ENCODE data around the gene CYP2A7. TPM values are rescaled to one million over a fixed set of nuclear protein-coding genes. Genes with fewer than 3 reads are reported as not detected.
"Not testable (repeated sequence)": the region's sequence is repeated elsewhere in the genome, so short reads cannot be mapped to it uniquely, and the experiment has no call there.

Gene CYP2A7
- total RNA-seq, 1 experiment from 2014 or later: not detected

- DNase-seq (ENCODE audit: low spot score); in situ Hi-C loops (cut with HindIII; ENCODE audit: low sequenced_read_pairs): not testable (repeated sequence)
Measured at GRCh38 chr19:40901975-40902750, 20.1 kb upstream of the CYP2A7 start.

GRCh38 chr19:40900521-40900920 lies 18.5 kb upstream of the CYP2A7 start:
- in situ Hi-C loops (cut with HindIII; ENCODE audit: low sequenced_read_pairs); DNase-seq (ENCODE audit: low spot score): not testable (repeated sequence)

- in situ Hi-C loops (cut with HindIII; ENCODE audit: low sequenced_read_pairs); DNase-seq (ENCODE audit: low spot score): not testable (repeated sequence)
Measured at GRCh38 chr19:40899964-40900363, 17.9 kb upstream of the CYP2A7 start.

GRCh38 chr19:40896843-40897789 lies 15.1 kb upstream of the CYP2A7 start:
- in situ Hi-C loops (cut with HindIII; ENCODE audit: low sequenced_read_pairs); DNase-seq (ENCODE audit: low spot score): not testable (repeated sequence)

- in situ Hi-C loops (cut with HindIII; ENCODE audit: low sequenced_read_pairs): no loop called here
- no peak for DNase-seq (ENCODE audit: low spot score)
Measured at GRCh38 chr19:40896418-40896796, 14.4 kb upstream of the CYP2A7 start.

- in situ Hi-C loops (cut with HindIII; ENCODE audit: low sequenced_read_pairs): no loop called here
- no peak for DNase-seq (ENCODE audit: low spot score)
Measured at GRCh38 chr19:40893112-40893511, 11.1 kb upstream of the CYP2A7 start.

GRCh38 chr19:40889366-40889765 lies 7.3 kb upstream of the CYP2A7 start:
- in situ Hi-C loops (cut with HindIII; ENCODE audit: low sequenced_read_pairs): no loop called here

GRCh38 chr19:40888191-40888590 lies 6.2 kb upstream of the CYP2A7 start:
- no peak for DNase-seq (ENCODE audit: low spot score)
- in situ Hi-C loops (cut with HindIII; ENCODE audit: low sequenced_read_pairs): no loop called here

More at GRCh38 chr19:40889366-40889765, 7.3 kb upstream of the CYP2A7 start:
- no peak for DNase-seq (ENCODE audit: low spot score)

- in situ Hi-C loops (cut with HindIII; ENCODE audit: low sequenced_read_pairs); DNase-seq (ENCODE audit: low spot score): not testable (repeated sequence)
Measured at GRCh38 chr19:40884187-40884931, 2.3 kb upstream of the CYP2A7 start.

- in situ Hi-C loops (cut with HindIII; ENCODE audit: low sequenced_read_pairs); DNase-seq (ENCODE audit: low spot score): not testable (repeated sequence)
Measured at GRCh38 chr19:40879349-40879748, 2.7 kb downstream of the CYP2A7 start.

- in situ Hi-C loops (cut with HindIII; ENCODE audit: low sequenced_read_pairs); DNase-seq (ENCODE audit: low spot score): not testable (repeated sequence)
Measured at GRCh38 chr19:40875526-40875951, 6.5 kb downstream of the CYP2A7 start.

- DNase-seq (ENCODE audit: low spot score); in situ Hi-C loops (cut with HindIII; ENCODE audit: low sequenced_read_pairs): not testable (repeated sequence)
Measured at GRCh38 chr19:40874874-40875273, 7.2 kb downstream of the CYP2A7 start.

- DNase-seq (ENCODE audit: low spot score); in situ Hi-C loops (cut with HindIII; ENCODE audit: low sequenced_read_pairs): not testable (repeated sequence)
Measured at GRCh38 chr19:40873873-40874272, 8.2 kb downstream of the CYP2A7 start.

GRCh38 chr19:40872209-40872608 lies 9.8 kb downstream of the CYP2A7 start:
- no peak for DNase-seq (ENCODE audit: low spot score)
- in situ Hi-C loops (cut with HindIII; ENCODE audit: low sequenced_read_pairs): no loop called here

GRCh38 chr19:40867701-40868100 lies 14.3 kb downstream of the CYP2A7 start:
- no peak for DNase-seq (ENCODE audit: low spot score)
- in situ Hi-C loops (cut with HindIII; ENCODE audit: low sequenced_read_pairs): no loop called here

GRCh38 chr19:40864739-40865496 lies 17.1 kb downstream of the CYP2A7 start:
- in situ Hi-C loops (cut with HindIII; ENCODE audit: low sequenced_read_pairs); DNase-seq (ENCODE audit: low spot score): not testable (repeated sequence)

GRCh38 chr19:40862785-40863184 lies 19.2 kb downstream of the CYP2A7 start:
- in situ Hi-C loops (cut with HindIII; ENCODE audit: low sequenced_read_pairs): no loop called here
- no peak for DNase-seq (ENCODE audit: low spot score)

GRCh38 chr19:40862333-40862732 lies 19.7 kb downstream of the CYP2A7 start:
- no peak for DNase-seq (ENCODE audit: low spot score)

More at GRCh38 chr19:40862333-40862732, 19.7 kb downstream of the CYP2A7 start:
- in situ Hi-C loops (cut with HindIII; ENCODE audit: low sequenced_read_pairs): no loop called here

Measured in G401 (cell line).